PC-3 (cell line): ENCODE data around the gene TRIM16.
"Not testable (repeated sequence)": the region's sequence is repeated elsewhere in the genome, so short reads cannot be mapped to it uniquely, and the experiment has no call there.

Experiments used
- EZH2 ChIP-seq: fragments of 300-600 bp; sonication (generic); IDR thresholded peaks from one replicate; pipeline ENCODE4 v1.6.1; 2017; ENCODE audit warnings: antibody characterized with exemption, mild to moderate bottlenecking, low read length; ENCODE audit not compliant: unreplicated experiment
- EZH2phosphoT487 ChIP-seq: fragments of 300-600 bp; sonication (generic); IDR thresholded peaks from 2 replicates; pipeline ENCODE4 v1.6.1; 2018; ENCODE audit warnings: mild to moderate bottlenecking, antibody characterized with exemption, low read length, borderline replicate concordance
- TF ChIP-seq, protein P1 (sequence below): fragments of 300-600 bp; sonication (generic); conservative IDR thresholded peaks from 2 replicates; pipeline ENCODE4 v1.5.1; 2017; ENCODE audit warnings: antibody characterized with exemption, low read depth, mild to moderate bottlenecking, low read length

DNA sequence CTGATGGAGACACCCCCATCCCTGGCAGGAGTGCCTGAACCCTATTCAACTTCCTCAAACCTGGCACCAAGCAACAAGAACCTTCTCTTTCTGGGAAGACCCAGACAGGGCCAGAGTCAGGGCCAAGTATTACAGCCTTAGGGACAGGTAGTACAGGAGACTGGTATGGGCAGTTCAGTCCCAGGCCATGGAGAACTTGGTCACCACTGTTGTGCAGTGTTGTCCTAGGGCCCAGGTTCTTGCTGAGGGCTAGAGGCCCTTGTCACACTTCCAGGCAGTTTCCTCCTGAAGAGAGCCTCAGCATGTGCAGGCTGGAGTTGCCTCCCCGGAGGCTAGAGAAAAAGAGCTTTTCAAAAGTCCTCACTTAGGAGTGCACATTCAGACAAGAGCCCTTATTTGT, 93.3 kb downstream of the TRIM16 start:
- TF ChIP-seq, protein P1, sequence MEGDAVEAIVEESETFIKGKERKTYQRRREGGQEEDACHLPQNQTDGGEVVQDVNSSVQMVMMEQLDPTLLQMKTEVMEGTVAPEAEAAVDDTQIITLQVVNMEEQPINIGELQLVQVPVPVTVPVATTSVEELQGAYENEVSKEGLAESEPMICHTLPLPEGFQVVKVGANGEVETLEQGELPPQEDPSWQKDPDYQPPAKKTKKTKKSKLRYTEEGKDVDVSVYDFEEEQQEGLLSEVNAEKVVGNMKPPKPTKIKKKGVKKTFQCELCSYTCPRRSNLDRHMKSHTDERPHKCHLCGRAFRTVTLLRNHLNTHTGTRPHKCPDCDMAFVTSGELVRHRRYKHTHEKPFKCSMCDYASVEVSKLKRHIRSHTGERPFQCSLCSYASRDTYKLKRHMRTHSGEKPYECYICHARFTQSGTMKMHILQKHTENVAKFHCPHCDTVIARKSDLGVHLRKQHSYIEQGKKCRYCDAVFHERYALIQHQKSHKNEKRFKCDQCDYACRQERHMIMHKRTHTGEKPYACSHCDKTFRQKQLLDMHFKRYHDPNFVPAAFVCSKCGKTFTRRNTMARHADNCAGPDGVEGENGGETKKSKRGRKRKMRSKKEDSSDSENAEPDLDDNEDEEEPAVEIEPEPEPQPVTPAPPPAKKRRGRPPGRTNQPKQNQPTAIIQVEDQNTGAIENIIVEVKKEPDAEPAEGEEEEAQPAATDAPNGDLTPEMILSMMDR, result not testable (repeated sequence)
- TF ChIP-seq EZH2, EZH2phosphoT487: not testable (repeated sequence)
